Panc1 (cell line): ENCODE measurements around the gene PACSIN1. TPM values are rescaled to one million over a fixed set of nuclear protein-coding genes. Genes with fewer than 3 reads are reported as not detected.

Experiments
- ATAC-seq: fragments of 200-7000 bp; cut with Tn5 transposase; 2 replicates; pipeline ENCODE4 v1.9.1; 2020; ENCODE audit warnings: mild to moderate bottlenecking, moderate library complexity
- BruUV-seq: library from RNA; stranded (reverse); fragments of 400-500 nt; replicated peaks from 2 replicates; lab custom pipeline; 2021; lab: Mats Ljungman, UMichigan
- CTCF ChIA-PET: fragments of 300-600 bp; sonication (Branson Sonifier 250); formaldehyde crosslinking; loops from one replicate; lab custom pipeline; 2022; ENCODE audit warnings: antibody characterized with exemption; lab: Charles Lee
- POLR2A ChIA-PET: fragments of 300-600 bp; sonication (Branson Sonifier 250); formaldehyde crosslinking; loops from one replicate; lab custom pipeline; 2022; ENCODE audit warnings: antibody characterized with exemption; lab: Charles Lee
- DNase-seq: peaks from one replicate; pipeline ENCODE4 v3.0.0-alpha.2; 2010; ENCODE audit warnings: low read depth, low spot score
- H3K27ac ChIP-seq: 2 replicates; pipeline ENCODE4 v1.5.1; 2011; ENCODE audit warnings: mild to moderate bottlenecking, low read length, inconsistent platforms
- H3K27me3 ChIP-seq: fragments of 200-500 bp; sonication (Bioruptor generic); 2 replicates; pipeline ENCODE4 v1.6.0; 2014; ENCODE audit warnings: low read length, inconsistent platforms; ENCODE audit not compliant: control insufficient read depth, insufficient read depth
- H3K36me3 ChIP-seq: fragments of 200-500 bp; sonication (Bioruptor generic); 2 replicates; pipeline ENCODE4 v1.5.1; 2014; ENCODE audit warnings: inconsistent platforms, mild to moderate bottlenecking, low read length, moderate library complexity; ENCODE audit not compliant: control insufficient read depth, insufficient read depth
- H3K4me1 ChIP-seq: 2 replicates; pipeline ENCODE4 v1.5.1; 2011; ENCODE audit warnings: inconsistent platforms, mild to moderate bottlenecking, low read length, moderate library complexity; ENCODE audit not compliant: control insufficient read depth, insufficient read depth
- H3K4me3 ChIP-seq, 2 experiments: 2 replicates each; pipeline ENCODE4 v1.5.1; 2011 to 2012; ENCODE audit warnings: low read depth in 2 of 2, low read length in 2 of 2, mild to moderate bottlenecking in 2 of 2, inconsistent platforms in 1 of 2, moderate library complexity in 1 of 2
- H3K9me3 ChIP-seq: fragments of 200-500 bp; sonication (Bioruptor generic); 2 replicates; pipeline ENCODE4 v1.5.1; 2014; ENCODE audit warnings: low read depth, mild to moderate bottlenecking, inconsistent platforms, low read length, moderate library complexity; ENCODE audit not compliant: control insufficient read depth, insufficient read depth
- CTCF ChIP-seq: fragments of 450-650 bp; IDR thresholded peaks from 2 replicates; pipeline ENCODE4 v1.5.1; 2017; ENCODE audit warnings: mild to moderate bottlenecking
- POLR2AphosphoS5 ChIP-seq: IDR thresholded peaks from 2 replicates; pipeline ENCODE4 v1.6.1; 2012; ENCODE audit warnings: mild to moderate bottlenecking, low read depth, low read length, moderate library complexity
- SIN3A ChIP-seq: IDR thresholded peaks from 2 replicates; pipeline ENCODE4 v1.6.1; 2012; ENCODE audit warnings: low read depth, mild to moderate bottlenecking, low read length, moderate library complexity, borderline replicate concordance; ENCODE audit not compliant: insufficient read depth
- TCF7L2 ChIP-seq: IDR thresholded peaks from 2 replicates; pipeline ENCODE4 v1.6.1; 2011; ENCODE audit warnings: mild to moderate bottlenecking, low read depth, low read length, inconsistent platforms
- in situ Hi-C: cut with HindIII; loops from 2 replicates; pipeline ENCODE4 v1.10.0; 2016; ENCODE audit warnings: low sequenced_read_pairs, low pct_unique_long_range_greater_than_20kb
- intact Hi-C: fragments of 100-400 bp; cut with micrococcal nuclease; formaldehyde crosslinking; loops from one replicate; pipeline ENCODE4 v1.10.0; 2022; ENCODE audit not compliant: unreplicated experiment
- total RNA-seq: library from RNA; stranded (reverse); gene quantifications from one replicate; pipeline ENCODE4 v1.2.1, GENCODE V29; 2021; ENCODE audit not compliant: unreplicated experiment
- TF ChIP-seq, protein P1 (sequence below), 2 experiments: IDR thresholded peaks; 2 replicates each; pipeline ENCODE4 v1.6.1; 2011 to 2012; ENCODE audit warnings: low read depth in 2 of 2, control low read depth in 1 of 2, low read length in 1 of 2, mild to moderate bottlenecking in 1 of 2, moderate library complexity in 1 of 2; ENCODE audit not compliant: insufficient read depth in 1 of 2

PACSIN1 gene
- total RNA-seq, 1 experiment from 2014 or later: 0.18 TPM

- Histone ChIP-seq H3K27ac (no peak overlapping the region), H3K27me3 (no peaks in the 10 kb centered on the region), H3K36me3 (no peaks in the 10 kb centered on the region), H3K9me3 (no peaks in the 10 kb centered on the region), H3K4me3 (no peak overlapping the region), H3K4me1 (no peaks in the 10 kb centered on the region)
- TF ChIP-seq TCF7L2: no peak
- no peak for TF ChIP-seq POLR2AphosphoS5
- TF ChIP-seq SIN3A: no peak
- TF ChIP-seq CTCF: no peak
- TF ChIP-seq, protein P1, sequence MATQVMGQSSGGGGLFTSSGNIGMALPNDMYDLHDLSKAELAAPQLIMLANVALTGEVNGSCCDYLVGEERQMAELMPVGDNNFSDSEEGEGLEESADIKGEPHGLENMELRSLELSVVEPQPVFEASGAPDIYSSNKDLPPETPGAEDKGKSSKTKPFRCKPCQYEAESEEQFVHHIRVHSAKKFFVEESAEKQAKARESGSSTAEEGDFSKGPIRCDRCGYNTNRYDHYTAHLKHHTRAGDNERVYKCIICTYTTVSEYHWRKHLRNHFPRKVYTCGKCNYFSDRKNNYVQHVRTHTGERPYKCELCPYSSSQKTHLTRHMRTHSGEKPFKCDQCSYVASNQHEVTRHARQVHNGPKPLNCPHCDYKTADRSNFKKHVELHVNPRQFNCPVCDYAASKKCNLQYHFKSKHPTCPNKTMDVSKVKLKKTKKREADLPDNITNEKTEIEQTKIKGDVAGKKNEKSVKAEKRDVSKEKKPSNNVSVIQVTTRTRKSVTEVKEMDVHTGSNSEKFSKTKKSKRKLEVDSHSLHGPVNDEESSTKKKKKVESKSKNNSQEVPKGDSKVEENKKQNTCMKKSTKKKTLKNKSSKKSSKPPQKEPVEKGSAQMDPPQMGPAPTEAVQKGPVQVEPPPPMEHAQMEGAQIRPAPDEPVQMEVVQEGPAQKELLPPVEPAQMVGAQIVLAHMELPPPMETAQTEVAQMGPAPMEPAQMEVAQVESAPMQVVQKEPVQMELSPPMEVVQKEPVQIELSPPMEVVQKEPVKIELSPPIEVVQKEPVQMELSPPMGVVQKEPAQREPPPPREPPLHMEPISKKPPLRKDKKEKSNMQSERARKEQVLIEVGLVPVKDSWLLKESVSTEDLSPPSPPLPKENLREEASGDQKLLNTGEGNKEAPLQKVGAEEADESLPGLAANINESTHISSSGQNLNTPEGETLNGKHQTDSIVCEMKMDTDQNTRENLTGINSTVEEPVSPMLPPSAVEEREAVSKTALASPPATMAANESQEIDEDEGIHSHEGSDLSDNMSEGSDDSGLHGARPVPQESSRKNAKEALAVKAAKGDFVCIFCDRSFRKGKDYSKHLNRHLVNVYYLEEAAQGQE (IDR thresholded peaks at IDR 0.05; ENCODE audit: insufficient read depth in 1 of 2, low read depth in 2 of 2, low read length in 1 of 2): no peak
- DNase-seq (no peak), ATAC-seq (no peak)
- in situ Hi-C loops: no loop called here
- ChIA-PET CTCF (no interaction called here), POLR2A (no interaction called here)
- intact Hi-C loops: no loop called here
- no TSS peak for BruUV-seq
These were observed 43.9 kb downstream of the PACSIN1 start for GRCh38 chr6:34509782-34510181.

- no peaks in the 10 kb centered on the region for H3K4me1 ChIP-seq
- DNase-seq (no peak), ATAC-seq (no peak)
- CTCF ChIA-PET: no interaction called here
- BruUV-seq: no TSS peak
- no peak overlapping the region for H3K4me3 ChIP-seq
- intact Hi-C loops: no loop called here
- no peaks in the 10 kb centered on the region for H3K27me3 ChIP-seq
- in situ Hi-C loops: no loop called here
- POLR2A ChIA-PET: no interaction called here
- no peak for TF ChIP-seq POLR2AphosphoS5
- TF ChIP-seq TCF7L2: no peak
- no peak for TF ChIP-seq CTCF
- TF ChIP-seq SIN3A: no peak
- TF ChIP-seq, protein P1 (IDR thresholded peaks at IDR 0.05; ENCODE audit: insufficient read depth in 1 of 2, low read depth in 2 of 2, low read length in 1 of 2): no peak
- no peaks in the 10 kb centered on the region for H3K36me3 ChIP-seq
- no peak overlapping the region for H3K27ac ChIP-seq
- no peaks in the 10 kb centered on the region for H3K9me3 ChIP-seq
These were observed 44.4 kb downstream of the PACSIN1 start for GRCh38 chr6:34510299-34510698.
